Cardiac muscle cell (in vitro differentiated cells and primary cell): ENCODE measurements around the gene ZCCHC17. TPM values are rescaled to one million over a fixed set of nuclear protein-coding genes. Genes with fewer than 3 reads are reported as not detected.
A peak's percentile ranks its signal among the peaks of the same experiment; 100 is the strongest.
"Not testable (repeated sequence)": the region's sequence is repeated elsewhere in the genome, so short reads cannot be mapped to it uniquely, and the experiment has no call there.

Experiments used
- DNase-seq, 2 donors: peaks; one replicate each; pipeline versions ENCODE4 v3.0.0 to v3.0.0-alpha.2; 2010 to 2017; ENCODE audit warnings: low read depth in 1 of 2, low spot score in 1 of 2
- H3K27ac ChIP-seq: fragments of 200-600 bp; sonication (generic); 2 replicates; pipeline ENCODE4 v1.5.1; 2016
- H3K27me3 ChIP-seq: fragments of 200-600 bp; sonication (generic); 2 replicates; pipeline ENCODE4 v1.6.0; 2016; ENCODE audit warnings: control low read depth
- H3K36me3 ChIP-seq: fragments of 200-600 bp; sonication (generic); 2 replicates; pipeline ENCODE4 v1.5.1; 2016; ENCODE audit warnings: control low read depth
- H3K4me1 ChIP-seq: fragments of 200-600 bp; sonication (generic); 2 replicates; pipeline ENCODE4 v1.8.1; 2017; ENCODE audit warnings: low read depth, mild to moderate bottlenecking, mixed run types
- H3K4me3 ChIP-seq: fragments of 200-600 bp; sonication (generic); 2 replicates; pipeline ENCODE4 v1.5.1; 2016; ENCODE audit warnings: mild to moderate bottlenecking
- H3K9me3 ChIP-seq: fragments of 200-600 bp; sonication (generic); 2 replicates; pipeline ENCODE4 v1.5.1; 2017; ENCODE audit warnings: low read depth, mild to moderate bottlenecking, control low read depth
- CTCF ChIP-seq: IDR thresholded peaks from 2 replicates; pipeline ENCODE4 v1.5.1; 2012; ENCODE audit warnings: low read depth, mild to moderate bottlenecking, low read length
- polyA plus RNA-seq: library from polyadenylated mRNA; unstranded; fragments of >200 nt; fragmentation: Nextera tagmentation; extraction: Ambion mirVana; gene quantifications from 2 replicates; pipeline ENCODE4 v1.2.1, GENCODE V29; 2016
- total RNA-seq: library from RNA; depleted of rRNA; stranded (reverse); fragments of >200 nt; gene quantifications from 2 replicates; pipeline ENCODE4 v1.2.3, GENCODE V29; 2016

Gene ZCCHC17
- total and polyA plus RNA-seq, 2 experiments from 2014 or later = 40.7 to 74.4 TPM

GRCh38 chr1:31378001-31378400, 81.2 kb downstream of the ZCCHC17 start:
- Histone ChIP-seq H3K4me1 (peaks cover 35% of the 10 kb centered on the region), H3K36me3 (no peaks in the 10 kb centered on the region), H3K4me3 (no peak overlapping the region), H3K27ac (no peak overlapping the region), H3K27me3 (no peaks in the 10 kb centered on the region), H3K9me3 (no peaks in the 10 kb centered on the region)
- no peak for DNase-seq
- no peak for TF ChIP-seq CTCF

- no peak overlapping the region for H3K4me3 ChIP-seq
- no peaks in the 10 kb centered on the region for H3K9me3 ChIP-seq
- no peak overlapping the region for H3K27ac ChIP-seq
- no peaks in the 10 kb centered on the region for H3K36me3 ChIP-seq
- no peaks in the 10 kb centered on the region for H3K27me3 ChIP-seq
- TF ChIP-seq CTCF = no peak
- no peak for DNase-seq
- H3K4me1 ChIP-seq = peaks cover 29% of the 10 kb centered on the region
These were observed 83.3 kb downstream of the ZCCHC17 start for GRCh38 chr1:31380181-31380580.

- Histone ChIP-seq H3K36me3 (no peaks in the 10 kb centered on the region), H3K27ac (peak overlapping the region; percentile 63)
These were observed 84.8 kb downstream of the ZCCHC17 start for GRCh38 chr1:31381394-31382294.

GRCh38 chr1:31382379-31382989, 85.7 kb downstream of the ZCCHC17 start:
- TF ChIP-seq CTCF = no peak
- no peaks in the 10 kb centered on the region for H3K27me3 ChIP-seq
- DNase-seq = no peak
- no peaks in the 10 kb centered on the region for H3K36me3 ChIP-seq
- no peak overlapping the region for H3K4me3 ChIP-seq
- H3K4me1 ChIP-seq = peaks cover 29% of the 10 kb centered on the region
- no peaks in the 10 kb centered on the region for H3K9me3 ChIP-seq
- peak overlapping the region; percentile 63 for H3K27ac ChIP-seq

More at GRCh38 chr1:31381394-31382294, 84.8 kb downstream of the ZCCHC17 start:
- TF ChIP-seq CTCF = no peak
- peaks cover 29% of the 10 kb centered on the region for H3K4me1 ChIP-seq
- DNase-seq = peak; percentile 22 to 43
- no peak overlapping the region for H3K4me3 ChIP-seq
- H3K9me3 ChIP-seq = no peaks in the 10 kb centered on the region
- H3K27me3 ChIP-seq = no peaks in the 10 kb centered on the region

GRCh38 chr1:31383967-31384366, 87.1 kb downstream of the ZCCHC17 start:
- Histone ChIP-seq H3K27ac (no peak overlapping the region), H3K4me1 (peaks cover 29% of the 10 kb centered on the region), H3K27me3 (no peaks in the 10 kb centered on the region), H3K9me3 (no peaks in the 10 kb centered on the region), H3K36me3 (no peaks in the 10 kb centered on the region), H3K4me3 (no peak overlapping the region)
- DNase-seq = no peak
- TF ChIP-seq CTCF = no peak

- not testable (repeated sequence) for H3K27ac ChIP-seq, H3K36me3 ChIP-seq, H3K27me3 ChIP-seq, DNase-seq, H3K4me3 ChIP-seq, H3K9me3 ChIP-seq
- peaks cover 12% of the 10 kb centered on the region for H3K4me1 ChIP-seq
These were observed 89.9 kb downstream of the ZCCHC17 start for GRCh38 chr1:31386576-31387243.
